BLaER1 (cell line): ENCODE data around the gene RAPGEF1.
"Not testable (repeated sequence)": the region's sequence is repeated elsewhere in the genome, so short reads cannot be mapped to it uniquely, and the experiment has no call there.

ENCODE experiments used
- H3K27ac ChIP-seq: shearing (Covaris generic); formaldehyde crosslinking; 2 replicates; pipeline ENCODE4 v1.8.1; 2022
- H3K27me3 ChIP-seq: shearing (Covaris generic); formaldehyde crosslinking; 2 replicates; pipeline ENCODE4 v1.8.1; 2022
- H3K36me3 ChIP-seq: shearing (Covaris generic); formaldehyde crosslinking; 2 replicates; pipeline ENCODE4 v1.8.1; 2022
- H3K4me1 ChIP-seq: shearing (Covaris generic); formaldehyde crosslinking; 2 replicates; pipeline ENCODE4 v1.8.1; 2022
- H3K4me2 ChIP-seq: shearing (Covaris generic); formaldehyde crosslinking; 2 replicates; pipeline ENCODE4 v1.8.1; 2022
- H3K4me3 ChIP-seq: shearing (Covaris generic); formaldehyde crosslinking; 2 replicates; pipeline ENCODE4 v1.8.1; 2022
- H3K9ac ChIP-seq: shearing (Covaris generic); formaldehyde crosslinking; 2 replicates; pipeline ENCODE4 v1.8.1; 2022
- H3K9me3 ChIP-seq: shearing (Covaris generic); formaldehyde crosslinking; 2 replicates; pipeline ENCODE4 v1.8.1; 2022
- H4K20me1 ChIP-seq: shearing (Covaris generic); formaldehyde crosslinking; 2 replicates; pipeline ENCODE4 v1.8.1; 2022
- Cebpa-rat ChIP-seq: shearing (Covaris generic); IDR thresholded peaks from 2 replicates; pipeline ENCODE4 v1.8.1; 2022

The RAPGEF1 gene

GRCh38 chr9:131657940-131658339 is 81.9 kb downstream of the RAPGEF1 start:
- Histone ChIP-seq H3K27me3 (no peaks in the 10 kb centered on the region), H3K4me1 (peaks cover 94% of the 10 kb centered on the region), H4K20me1 (peaks cover 84% of the 10 kb centered on the region), H3K4me2 (peak overlapping the region; percentile 75), H3K36me3 (peaks cover 22% of the 10 kb centered on the region), H3K4me3 (no peak overlapping the region), H3K9ac (peak overlapping the region; percentile 55; the same call in 1 of the 2 replicates), H3K9me3 (peaks cover 5% of the 10 kb centered on the region; the same call in 1 of the 2 replicates), H3K27ac (peak overlapping the region; percentile 75; the same call in 1 of the 2 replicates)
- no peak for TF ChIP-seq Cebpa-rat

- H3K9me3 ChIP-seq = peaks cover 5% of the 10 kb centered on the region; the same call in 1 of the 2 replicates
- TF ChIP-seq Cebpa-rat = no peak
- H3K4me2 ChIP-seq = peak overlapping the region; percentile 75
- no peaks in the 10 kb centered on the region for H3K27me3 ChIP-seq
- H3K4me1 ChIP-seq = peaks cover 89% of the 10 kb centered on the region
- H3K4me3 ChIP-seq = no peak overlapping the region
- H4K20me1 ChIP-seq = peaks cover 88% of the 10 kb centered on the region
- peaks cover 17% of the 10 kb centered on the region for H3K36me3 ChIP-seq
- H3K27ac ChIP-seq = peak overlapping the region; percentile 75
- peak overlapping the region; percentile 55 for H3K9ac ChIP-seq
These were observed 82.4 kb downstream of the RAPGEF1 start for GRCh38 chr9:131657456-131657855.

- Histone ChIP-seq H3K4me3 (no peak overlapping the region), H3K4me2 (peak overlapping the region; percentile 75)
These were observed 82.9 kb downstream of the RAPGEF1 start for GRCh38 chr9:131657037-131657377.

GRCh38 chr9:131656356-131657036 is 83.4 kb downstream of the RAPGEF1 start:
- H3K9me3 ChIP-seq = no peaks in the 10 kb centered on the region
- TF ChIP-seq Cebpa-rat = no peak
- H3K36me3 ChIP-seq = peaks cover 11% of the 10 kb centered on the region
- H3K9ac ChIP-seq = peak overlapping the region; percentile 55
- H3K4me2 ChIP-seq = peak overlapping the region; percentile 75
- H3K4me1 ChIP-seq = peaks cover 80% of the 10 kb centered on the region
- peaks cover 98% of the 10 kb centered on the region for H4K20me1 ChIP-seq
- H3K27ac ChIP-seq = peak overlapping the region; percentile 75
- no peaks in the 10 kb centered on the region for H3K27me3 ChIP-seq
- no peak overlapping the region for H3K4me3 ChIP-seq

More at GRCh38 chr9:131657037-131657377, 82.9 kb downstream of the RAPGEF1 start:
- peaks cover 85% of the 10 kb centered on the region for H3K4me1 ChIP-seq
- TF ChIP-seq Cebpa-rat = no peak
- peaks cover 93% of the 10 kb centered on the region for H4K20me1 ChIP-seq
- H3K9me3 ChIP-seq = peaks cover 1% of the 10 kb centered on the region; the same call in 1 of the 2 replicates
- peaks cover 13% of the 10 kb centered on the region for H3K36me3 ChIP-seq
- peak overlapping the region; percentile 55 for H3K9ac ChIP-seq
- H3K27ac ChIP-seq = peak overlapping the region; percentile 75
- H3K27me3 ChIP-seq = no peaks in the 10 kb centered on the region

GRCh38 chr9:131654369-131654768 is 85.5 kb downstream of the RAPGEF1 start:
- Histone ChIP-seq H3K4me1 (peaks cover 59% of the 10 kb centered on the region), H3K36me3 (peaks cover 19% of the 10 kb centered on the region), H4K20me1 (peaks cover 100% of the 10 kb centered on the region)
- not testable (repeated sequence) for H3K27ac ChIP-seq, H3K9ac ChIP-seq, H3K9me3 ChIP-seq, H3K27me3 ChIP-seq, H3K4me3 ChIP-seq, H3K4me2 ChIP-seq

GRCh38 chr9:131651599-131651998 is 88.3 kb downstream of the RAPGEF1 start:
- Histone ChIP-seq H4K20me1 (peaks cover 100% of the 10 kb centered on the region), H3K27me3 (no peaks in the 10 kb centered on the region), H3K9ac (no peak overlapping the region), H3K36me3 (peaks cover 47% of the 10 kb centered on the region), H3K4me2 (no peak overlapping the region), H3K4me1 (peaks cover 32% of the 10 kb centered on the region), H3K9me3 (no peaks in the 10 kb centered on the region), H3K27ac (no peak overlapping the region), H3K4me3 (no peak overlapping the region)
- no peak for TF ChIP-seq Cebpa-rat

- Histone ChIP-seq H3K4me1 (peaks cover 27% of the 10 kb centered on the region), H3K4me3 (no peak overlapping the region), H3K9ac (no peak overlapping the region), H3K9me3 (no peaks in the 10 kb centered on the region), H3K36me3 (peaks cover 51% of the 10 kb centered on the region), H3K27me3 (no peaks in the 10 kb centered on the region), H3K4me2 (no peak overlapping the region), H3K27ac (no peak overlapping the region), H4K20me1 (peaks cover 100% of the 10 kb centered on the region)
- TF ChIP-seq Cebpa-rat = no peak
These were observed 88.7 kb downstream of the RAPGEF1 start for GRCh38 chr9:131651160-131651559.

- Histone ChIP-seq H3K4me2 (no peak overlapping the region), H3K27ac (no peak overlapping the region), H3K36me3 (peaks cover 60% of the 10 kb centered on the region), H3K9me3 (no peaks in the 10 kb centered on the region), H3K27me3 (no peaks in the 10 kb centered on the region), H3K9ac (no peak overlapping the region), H4K20me1 (peaks cover 100% of the 10 kb centered on the region), H3K4me1 (peaks cover 18% of the 10 kb centered on the region), H3K4me3 (no peak overlapping the region)
- no peak for TF ChIP-seq Cebpa-rat
These were observed 89.6 kb downstream of the RAPGEF1 start for GRCh38 chr9:131650254-131650653.

- H3K9ac ChIP-seq = no peak overlapping the region
- peaks cover 66% of the 10 kb centered on the region for H3K36me3 ChIP-seq
- H3K4me1 ChIP-seq = peaks cover 12% of the 10 kb centered on the region
- H3K27me3 ChIP-seq = no peaks in the 10 kb centered on the region
- H3K4me2 ChIP-seq = no peak overlapping the region
- peaks cover 100% of the 10 kb centered on the region for H4K20me1 ChIP-seq
- H3K27ac ChIP-seq = no peak overlapping the region
- TF ChIP-seq Cebpa-rat = no peak
- no peak overlapping the region for H3K4me3 ChIP-seq
- H3K9me3 ChIP-seq = no peaks in the 10 kb centered on the region
These were observed 90.2 kb downstream of the RAPGEF1 start for GRCh38 chr9:131649646-131650045.

GRCh38 chr9:131645078-131645776 is 94.6 kb downstream of the RAPGEF1 start:
- no peak overlapping the region for H3K27ac ChIP-seq
- H3K4me2 ChIP-seq = no peak overlapping the region
- H3K4me1 ChIP-seq = no peaks in the 10 kb centered on the region
- H3K9ac ChIP-seq = no peak overlapping the region
- peaks cover 100% of the 10 kb centered on the region for H4K20me1 ChIP-seq
- no peak overlapping the region for H3K4me3 ChIP-seq
- peaks cover 100% of the 10 kb centered on the region for H3K36me3 ChIP-seq
- H3K9me3 ChIP-seq = no peaks in the 10 kb centered on the region
- TF ChIP-seq Cebpa-rat = no peak
- H3K27me3 ChIP-seq = no peaks in the 10 kb centered on the region
